ENCODE results near the gene ADISSP. TPM values are rescaled to one million over a fixed set of nuclear protein-coding genes. Genes with fewer than 3 reads are reported as not detected.

Gene ADISSP
- total RNA-seq, 6 experiments from 2014 or later, result 86.0 to 105 (median 89.9) TPM

- no peak for TF ChIP-seq CTCF (IDR thresholded peaks at IDR 0.05)
- DNase-seq, result peak; percentile 51
- Mint-ChIP-seq H3K36me3 (ENCODE audit: low read depth) (peaks cover 11% of the 10 kb centered on the region), H3K4me3 (peak overlapping the region; percentile 89), H3K9me3 (no peaks in the 10 kb centered on the region), H3K27ac (peak overlapping the region; percentile 83), H3K4me1 (ENCODE audit: low read depth) (peaks cover 39% of the 10 kb centered on the region), H3K27me3 (ENCODE audit: insufficient read depth) (peaks cover 2% of the 10 kb centered on the region)
These were observed 18.6 kb upstream of the ADISSP start for GRCh38 chr20:3786126-3786484.

DNA sequence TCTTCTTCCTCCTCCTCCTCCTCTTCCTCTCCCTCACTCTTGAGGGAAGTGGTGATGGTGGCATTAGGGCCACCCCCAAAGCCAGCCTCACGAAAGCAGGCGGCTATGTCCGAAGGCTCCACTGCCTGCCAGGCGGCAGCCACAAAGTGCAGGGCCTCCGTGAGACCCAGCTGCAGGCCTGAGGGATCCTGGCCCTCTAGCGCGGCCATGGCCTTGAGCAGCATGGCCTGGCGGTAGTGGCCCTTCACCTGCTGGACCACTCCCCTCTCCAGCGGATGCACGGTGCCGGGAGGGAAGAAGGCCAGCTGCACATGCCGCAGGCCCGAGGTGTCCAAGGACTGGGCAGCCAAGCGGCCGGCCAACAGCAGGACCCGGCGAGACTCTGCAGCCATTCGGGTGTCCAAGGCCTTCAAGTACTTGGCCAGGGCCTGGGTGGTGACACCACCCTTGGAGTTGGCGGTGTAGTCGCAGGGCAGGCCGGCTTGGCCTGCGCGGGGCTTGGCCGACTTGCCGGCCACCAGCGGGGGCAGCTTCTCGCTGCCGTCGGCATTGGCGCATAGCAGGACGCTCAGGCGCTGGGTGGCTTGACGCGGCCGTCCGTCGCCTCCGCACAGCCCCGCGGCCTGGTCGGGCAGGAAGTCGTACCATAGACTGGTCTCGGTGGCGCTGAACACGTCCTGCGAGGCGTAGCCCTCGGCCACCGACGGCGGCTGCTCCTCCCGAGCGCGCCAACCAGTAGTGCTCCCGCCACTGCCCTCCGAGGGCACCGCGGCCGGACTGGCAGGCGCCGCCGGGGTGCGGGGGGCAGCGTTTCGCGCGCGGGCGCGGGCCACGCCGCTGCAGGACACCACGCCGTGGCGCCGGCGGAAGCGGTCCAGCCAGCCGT, 17.9 kb upstream of the ADISSP start:
- H3K4me3 Mint-ChIP-seq, result peak overlapping the region; percentile 89
- peaks cover 11% of the 10 kb centered on the region for H3K36me3 Mint-ChIP-seq (ENCODE audit: low read depth)
- H3K27me3 Mint-ChIP-seq (ENCODE audit: insufficient read depth), result peaks cover 2% of the 10 kb centered on the region

GRCh38 chr20:3784863-3785239, 17.3 kb upstream of the ADISSP start:
- H3K27ac Mint-ChIP-seq, result peak overlapping the region; percentile 72
- peaks cover 47% of the 10 kb centered on the region for H3K4me1 Mint-ChIP-seq (ENCODE audit: low read depth)
- peaks cover 2% of the 10 kb centered on the region for H3K27me3 Mint-ChIP-seq (ENCODE audit: insufficient read depth)
- H3K36me3 Mint-ChIP-seq (ENCODE audit: low read depth), result peaks cover 11% of the 10 kb centered on the region
- H3K9me3 Mint-ChIP-seq, result no peaks in the 10 kb centered on the region
- no peak for DNase-seq
- peak overlapping the region; percentile 85 for H3K4me3 Mint-ChIP-seq
- no peak for TF ChIP-seq CTCF (IDR thresholded peaks at IDR 0.05)

More for the DNA sequence above, 17.9 kb upstream of the ADISSP start:
- no peaks in the 10 kb centered on the region for H3K9me3 Mint-ChIP-seq
- peak; percentile 12 for DNase-seq
- H3K4me1 Mint-ChIP-seq (ENCODE audit: low read depth), result peaks cover 45% of the 10 kb centered on the region
- H3K27ac Mint-ChIP-seq, result peak overlapping the region; percentile 59; the same call in 1 of the 2 replicates
- peak; percentile 18; the same call in 1 of the 2 replicates for TF ChIP-seq CTCF (IDR thresholded peaks at IDR 0.05)

DNA sequence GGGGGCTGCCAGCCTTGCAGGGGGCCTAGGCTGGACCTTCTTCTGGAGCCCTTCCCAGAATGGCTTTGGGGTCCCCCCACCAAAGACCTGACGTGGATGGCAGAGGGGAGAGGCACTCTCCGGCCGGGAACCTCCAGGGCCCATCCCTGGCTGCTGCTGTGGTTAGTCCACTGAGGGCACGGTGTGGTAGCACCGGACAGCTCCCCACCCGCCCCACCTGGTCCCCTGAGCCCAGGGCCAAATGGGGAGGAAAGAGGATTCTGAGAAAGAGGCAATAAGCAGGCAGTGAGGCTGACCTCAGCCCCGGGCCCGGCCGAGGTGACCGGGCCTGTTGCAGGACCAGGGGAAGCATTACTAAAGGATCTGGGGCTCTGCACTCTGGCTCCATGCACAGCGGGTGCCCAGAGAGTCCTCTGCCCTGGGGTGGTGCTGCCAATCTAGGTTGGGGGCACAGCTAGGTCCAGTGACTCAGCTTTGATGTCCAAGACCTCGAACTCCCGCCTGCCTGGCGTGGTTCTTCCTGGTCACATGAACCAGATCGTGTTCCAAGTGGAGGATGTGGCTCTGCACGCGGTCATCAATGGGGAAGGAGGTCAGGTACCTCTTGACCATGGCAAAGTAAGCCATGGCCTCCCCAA, 16.8 kb upstream of the ADISSP start:
- H3K4me3 Mint-ChIP-seq, result peak overlapping the region; percentile 85
- no peaks in the 10 kb centered on the region for H3K9me3 Mint-ChIP-seq
- peak overlapping the region; percentile 72 for H3K27ac Mint-ChIP-seq
- peaks cover 47% of the 10 kb centered on the region for H3K4me1 Mint-ChIP-seq (ENCODE audit: low read depth)
- peaks cover 2% of the 10 kb centered on the region for H3K27me3 Mint-ChIP-seq (ENCODE audit: insufficient read depth)
- no peak for DNase-seq
- TF ChIP-seq CTCF (IDR thresholded peaks at IDR 0.05), result no peak
- H3K36me3 Mint-ChIP-seq (ENCODE audit: low read depth), result peaks cover 11% of the 10 kb centered on the region

GRCh38 chr20:3783511-3784195, 16.1 kb upstream of the ADISSP start:
- DNase-seq, result no peak
- H3K9me3 Mint-ChIP-seq, result no peaks in the 10 kb centered on the region
- H3K27ac Mint-ChIP-seq, result peak overlapping the region; percentile 20; the same call in 1 of the 2 replicates
- H3K4me3 Mint-ChIP-seq, result peak overlapping the region; percentile 39
- H3K27me3 Mint-ChIP-seq (ENCODE audit: insufficient read depth), result peaks cover 2% of the 10 kb centered on the region
- H3K36me3 Mint-ChIP-seq (ENCODE audit: low read depth), result peaks cover 11% of the 10 kb centered on the region
- TF ChIP-seq CTCF (IDR thresholded peaks at IDR 0.05), result no peak
- peaks cover 41% of the 10 kb centered on the region for H3K4me1 Mint-ChIP-seq (ENCODE audit: low read depth)
